H9 (cell line): ENCODE data around the gene YLPM1. TPM values are rescaled to one million over a fixed set of nuclear protein-coding genes. Genes with fewer than 3 reads are reported as not detected.

Experiments
- DNase-seq: peaks from one replicate; pipeline ENCODE4 v3.0.0-alpha.2; 2017
- H2AFZ ChIP-seq: one replicate; pipeline ENCODE4 v1.6.1; 2013; ENCODE audit warnings: mild to moderate bottlenecking, low read length, control low read depth, moderate library complexity
- H2AK5ac ChIP-seq: 2 replicates; pipeline ENCODE4 v1.6.1; 2013; ENCODE audit warnings: low read length, control low read depth, mixed read lengths; ENCODE audit not compliant: insufficient read length
- H2BK120ac ChIP-seq: one replicate; pipeline ENCODE4 v1.6.1; 2013; ENCODE audit warnings: low read depth, mild to moderate bottlenecking, low read length, control low read depth, inconsistent platforms; ENCODE audit not compliant: poor library complexity, severe bottlenecking
- H2BK12ac ChIP-seq: 2 replicates; pipeline ENCODE4 v1.6.1; 2013; ENCODE audit warnings: low read length, control low read depth, mixed read lengths, low read depth; ENCODE audit not compliant: insufficient read length
- H2BK15ac ChIP-seq: 2 replicates; pipeline ENCODE4 v1.6.1; 2013; ENCODE audit warnings: low read depth, low read length, control low read depth
- H2BK20ac ChIP-seq: one replicate; pipeline ENCODE4 v1.6.1; 2013; ENCODE audit warnings: low read depth, mild to moderate bottlenecking, low read length, control low read depth, inconsistent platforms; ENCODE audit not compliant: poor library complexity, severe bottlenecking
- H2BK5ac ChIP-seq: 2 replicates; pipeline ENCODE4 v1.6.1; 2013; ENCODE audit warnings: low read length, control low read depth, mixed read lengths; ENCODE audit not compliant: insufficient read length
- H3K14ac ChIP-seq: 2 replicates; pipeline ENCODE4 v1.6.1; 2013; ENCODE audit warnings: low read length, control low read depth; ENCODE audit not compliant: insufficient read depth
- H3K18ac ChIP-seq: 2 replicates; pipeline ENCODE4 v1.6.1; 2013; ENCODE audit warnings: low read depth, mild to moderate bottlenecking, mixed read lengths, low read length, control low read depth; ENCODE audit not compliant: insufficient read length
- H3K23ac ChIP-seq: 2 replicates; pipeline ENCODE4 v1.6.1; 2013; ENCODE audit warnings: low read length, control low read depth, mixed read lengths, low read depth; ENCODE audit not compliant: insufficient read length
- H3K23me2 ChIP-seq: 2 replicates; pipeline ENCODE4 v1.6.1; 2013; ENCODE audit warnings: low read depth, mild to moderate bottlenecking, mixed read lengths, low read length, control low read depth; ENCODE audit not compliant: insufficient read length, poor library complexity, severe bottlenecking
- H3K27ac ChIP-seq: 2 replicates; pipeline ENCODE4 v1.5.1; 2013; ENCODE audit warnings: low read length, control low read depth, mixed read lengths, low read depth; ENCODE audit not compliant: insufficient read length
- H3K27me3 ChIP-seq: 2 replicates; pipeline ENCODE4 v1.6.1; 2013; ENCODE audit warnings: low read length, control low read depth, inconsistent platforms; ENCODE audit not compliant: insufficient read depth
- H3K4ac ChIP-seq: 2 replicates; pipeline ENCODE4 v1.6.1; 2013; ENCODE audit warnings: low read depth, mild to moderate bottlenecking, control low read depth, inconsistent platforms, low read length, moderate library complexity
- H3K4me1 ChIP-seq: 2 replicates; pipeline ENCODE4 v1.6.1; 2013; ENCODE audit warnings: low read length, control low read depth, inconsistent platforms; ENCODE audit not compliant: insufficient read depth
- H3K4me2 ChIP-seq: 2 replicates; pipeline ENCODE4 v1.6.1; 2013; ENCODE audit warnings: low read length, control low read depth, mixed read lengths; ENCODE audit not compliant: insufficient read length, insufficient read depth
- H3K56ac ChIP-seq: 2 replicates; pipeline ENCODE4 v1.6.1; 2013; ENCODE audit warnings: low read depth, mild to moderate bottlenecking, mixed read lengths, low read length, control low read depth; ENCODE audit not compliant: insufficient read length
- H3K79me1 ChIP-seq: 2 replicates; pipeline ENCODE4 v1.6.1; 2013; ENCODE audit warnings: low read depth, mild to moderate bottlenecking, moderate library complexity, low read length, control low read depth, inconsistent platforms; ENCODE audit not compliant: insufficient read depth, poor library complexity, severe bottlenecking
- H3K79me2 ChIP-seq: 2 replicates; pipeline ENCODE4 v1.6.1; 2013; ENCODE audit warnings: low read length, control low read depth, inconsistent platforms; ENCODE audit not compliant: insufficient read depth
- H3K9ac ChIP-seq: 2 replicates; pipeline ENCODE4 v1.6.1; 2013; ENCODE audit warnings: low read length, control low read depth, mixed read lengths; ENCODE audit not compliant: insufficient read length; ENCODE audit errors: extremely low read depth
- H3K9me3 ChIP-seq: one replicate; pipeline ENCODE4 v1.6.1; 2013; ENCODE audit warnings: low read depth, low read length, inconsistent platforms; ENCODE audit not compliant: control insufficient read depth
- H3T11ph ChIP-seq: one replicate; pipeline ENCODE4 v1.6.1; 2013; ENCODE audit warnings: mild to moderate bottlenecking, low read length, control low read depth, inconsistent platforms
- H4K20me1 ChIP-seq: one replicate; pipeline ENCODE4 v1.6.1; 2013; ENCODE audit not compliant: control insufficient read depth, insufficient read length, insufficient read depth
- H4K5ac ChIP-seq: 2 replicates; pipeline ENCODE4 v1.6.1; 2013; ENCODE audit warnings: low read depth, mild to moderate bottlenecking, mixed read lengths, low read length, control low read depth; ENCODE audit not compliant: insufficient read length
- H4K8ac ChIP-seq: replicated peaks from 2 replicates; pipeline ENCODE4 v1.6.1; 2013; ENCODE audit warnings: low read length, control low read depth, mixed read lengths, low read depth; ENCODE audit not compliant: insufficient read length
- H4K91ac ChIP-seq: 2 replicates; pipeline ENCODE4 v1.6.1; 2013; ENCODE audit warnings: low read depth, mild to moderate bottlenecking, moderate library complexity, mixed read lengths, low read length, control low read depth; ENCODE audit not compliant: insufficient read length
- H3K27ac Mint-ChIP-seq, 3 experiments: 2 replicates in 2 of 3; 3 replicates in 1 of 3; pipeline ENCODE4 v1.8.0; 2020 to 2021; ENCODE audit warnings: mixed read lengths in 3 of 3, mild to moderate bottlenecking in 1 of 3, moderate library complexity in 1 of 3
- H3K27me3 Mint-ChIP-seq: 2 replicates; pipeline ENCODE4 v1.8.0; 2021; ENCODE audit warnings: low read depth, mild to moderate bottlenecking, moderate library complexity, mixed read lengths
- H3K36me3 Mint-ChIP-seq, 3 experiments: 2 replicates in 2 of 3; 3 replicates in 1 of 3; pipeline ENCODE4 v1.8.0; 2020 to 2021; ENCODE audit warnings: low read depth in 3 of 3, mixed read lengths in 3 of 3; ENCODE audit not compliant: insufficient read depth in 1 of 3
- H3K4me1 Mint-ChIP-seq, 2 experiments: 2 replicates each; pipeline ENCODE4 v1.8.0; 2020; ENCODE audit warnings: mixed read lengths in 2 of 2
- H3K4me3 Mint-ChIP-seq, 2 experiments: 2 replicates in 1 of 2; 3 replicates in 1 of 2; pipeline ENCODE4 v1.8.0; 2020 to 2021; ENCODE audit warnings: mild to moderate bottlenecking in 2 of 2, mixed read lengths in 2 of 2, moderate library complexity in 1 of 2
- H3K9me3 Mint-ChIP-seq, 2 experiments: 2 replicates in 1 of 2; 3 replicates in 1 of 2; pipeline ENCODE4 v1.8.0; 2020; ENCODE audit warnings: mild to moderate bottlenecking in 2 of 2, mixed read lengths in 2 of 2, moderate library complexity in 1 of 2
- CTCF ChIP-seq: fragments of 200-600 bp; sonication (generic); conservative IDR thresholded peaks from 3 replicates; pipeline ENCODE4 v1.8.0; 2021; ENCODE audit warnings: antibody characterized with exemption, mild to moderate bottlenecking
- WGBS: extraction: QIAGEN DNeasy Blood & Tissue Kit; methylation state at CpG from one replicate; pipeline ENCODE4 v1.1.7; 2013; ENCODE audit warnings: missing lambda C conversion rate, low lambda C conversion rate, mixed read lengths; ENCODE audit not compliant: insufficient read length; ENCODE audit errors: extremely low coverage; 5-methylcytosine and 5-hydroxymethylcytosine counted together
- total RNA-seq: library from RNA; stranded (reverse); gene quantifications from 2 replicates; pipeline ENCODE4 v1.2.1, GENCODE V29; 2021

The YLPM1 gene
- total RNA-seq, 1 experiment from 2014 or later, result 82.2 TPM

GRCh38 chr14:74794947-74795346 lies 31.8 kb downstream of the YLPM1 start:
- no peaks in the 10 kb centered on the region for H3K9me3 ChIP-seq
- no peak overlapping the region for H4K8ac ChIP-seq
- no peak for DNase-seq
- H3T11ph ChIP-seq, result no peak overlapping the region
- no peak overlapping the region for H3K27ac ChIP-seq
- no peaks in the 10 kb centered on the region; the same call in 1 of the 2 replicates for H3K79me2 ChIP-seq
- no peak overlapping the region for H4K91ac ChIP-seq
- TF ChIP-seq CTCF, result no peak
- no peak overlapping the region for H2BK15ac ChIP-seq
- H3K4ac ChIP-seq, result no peak overlapping the region
- no peak overlapping the region for H2BK5ac ChIP-seq
- H2BK120ac ChIP-seq, result no peak overlapping the region
- H3K36me3 Mint-ChIP-seq, result peaks cover 11 to 38% (median 23%) of the 10 kb centered on the region in 3 experiments; a peak in 6 of 7 replicates
- H4K20me1 ChIP-seq, result no peaks in the 10 kb centered on the region
- peaks cover 10% of the 10 kb centered on the region for H3K79me1 ChIP-seq
- no peak overlapping the region for H3K18ac ChIP-seq
- no peak overlapping the region for H2BK12ac ChIP-seq
- no CpG with 5 or more reads among the region's 2 CpGs for WGBS
- H3K23ac ChIP-seq, result no peak overlapping the region
- H3K9me3 Mint-ChIP-seq, result no peaks in the 10 kb centered on the region
- no peak overlapping the region; a peak in 1 of 7 replicates for H3K27ac Mint-ChIP-seq
- no peak overlapping the region for H2BK20ac ChIP-seq
- H3K27me3 ChIP-seq, result no peaks in the 10 kb centered on the region
- H3K4me1 Mint-ChIP-seq, result peaks cover 24% of the 10 kb centered on the region in 2 experiments
- no peaks in the 10 kb centered on the region for H3K23me2 ChIP-seq
- no peaks in the 10 kb centered on the region for H3K27me3 Mint-ChIP-seq
- H3K4me1 ChIP-seq, result no peaks in the 10 kb centered on the region; the same call in 1 of the 2 replicates
- no peak overlapping the region for H2AK5ac ChIP-seq
- H3K14ac ChIP-seq, result no peak overlapping the region
- no peak overlapping the region for H3K4me2 ChIP-seq
- no peak overlapping the region for H2AFZ ChIP-seq
- H3K56ac ChIP-seq, result no peak overlapping the region
- no peak overlapping the region for H3K9ac ChIP-seq
- no peak overlapping the region for H3K4me3 Mint-ChIP-seq
- no peak overlapping the region for H4K5ac ChIP-seq
